ENCODE measurements around the gene B9D1.

- TF ChIP-seq EZH2phosphoT487 (IDR thresholded peaks at IDR 0.05; ENCODE audit: borderline replicate concordance, low read length) (no peak), CTCF (conservative IDR thresholded peaks at IDR 0.05; ENCODE audit: low read depth, low read length) (no peak)
These were observed 54.1 kb downstream of the B9D1 start for GRCh38 chr17:19308398-19308797.

All from PC-3 (cell line).